Measurements from ENCODE around the gene CLK2.
A peak's percentile ranks its signal among the peaks of the same experiment; 100 is the strongest.
"Not testable (repeated sequence)": the region's sequence is repeated elsewhere in the genome, so short reads cannot be mapped to it uniquely, and the experiment has no call there.

The CLK2 gene

DNA sequence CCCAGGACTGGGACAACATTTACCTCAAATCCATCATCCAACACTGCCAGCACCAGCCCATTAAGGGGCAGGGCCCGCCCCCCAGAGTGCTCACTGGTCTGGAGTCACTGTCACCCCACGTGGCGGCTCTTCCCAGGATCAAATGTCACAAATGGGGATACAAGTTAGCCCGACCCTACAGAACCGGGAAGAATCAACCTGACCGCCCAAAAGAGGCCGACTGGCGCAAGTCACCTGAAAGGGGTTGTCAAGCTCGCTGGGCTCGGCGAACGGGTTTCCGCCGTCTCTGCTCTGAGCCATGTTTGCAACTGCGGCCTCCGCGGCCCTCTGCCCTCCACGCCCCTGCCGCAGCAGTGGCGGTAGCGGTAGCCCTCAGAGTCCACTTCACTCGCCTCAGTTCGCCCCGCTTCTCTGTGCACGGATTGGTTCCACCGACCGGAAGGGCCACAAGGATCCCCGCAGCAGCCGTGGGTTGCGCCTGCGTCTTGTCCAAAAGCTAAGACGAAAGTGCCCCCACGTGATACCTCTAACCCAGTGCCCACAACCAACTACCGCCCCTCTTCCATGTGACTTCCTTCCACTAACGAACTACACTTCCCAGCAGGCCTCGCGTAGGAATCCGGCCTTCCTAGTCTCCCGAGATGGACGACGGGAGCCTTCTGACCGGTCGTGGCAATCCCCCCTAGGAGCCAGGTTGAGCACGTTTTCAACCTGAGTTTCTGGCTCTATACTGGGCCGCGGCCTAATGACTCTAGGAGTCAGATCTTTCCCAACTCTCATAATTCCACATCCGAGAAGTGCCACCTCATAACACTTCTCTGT lies 11.2 kb downstream of the CLK2 start, which contains the start of gene SCAMP3:
TSS of gene SCAMP3 (minus strand) at position 509 of the 822 bp plus-strand sequence. CDS start at position 300, 209 bp downstream.
- peak; percentile 89 for DNase-seq

DNA sequence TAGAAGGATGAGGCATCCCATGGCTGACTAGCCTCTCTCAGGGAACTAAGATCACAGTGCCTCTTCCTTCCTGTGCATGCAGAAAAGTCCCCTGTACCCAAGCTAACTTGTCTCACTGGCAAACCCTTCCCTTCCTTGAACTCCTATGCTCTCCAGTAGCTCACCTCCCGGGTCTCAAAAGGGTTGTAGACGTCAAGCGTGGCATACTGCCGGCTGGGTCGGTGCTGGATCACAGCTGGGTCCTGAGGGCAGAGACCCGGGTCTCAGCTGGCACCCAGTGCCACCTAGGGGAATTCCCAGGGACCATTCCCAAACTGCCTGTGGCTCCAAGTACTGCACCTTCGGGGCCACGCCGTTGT lies 11.8 kb downstream of the CLK2 start:
- DNase-seq: peak; percentile 12

DNA sequence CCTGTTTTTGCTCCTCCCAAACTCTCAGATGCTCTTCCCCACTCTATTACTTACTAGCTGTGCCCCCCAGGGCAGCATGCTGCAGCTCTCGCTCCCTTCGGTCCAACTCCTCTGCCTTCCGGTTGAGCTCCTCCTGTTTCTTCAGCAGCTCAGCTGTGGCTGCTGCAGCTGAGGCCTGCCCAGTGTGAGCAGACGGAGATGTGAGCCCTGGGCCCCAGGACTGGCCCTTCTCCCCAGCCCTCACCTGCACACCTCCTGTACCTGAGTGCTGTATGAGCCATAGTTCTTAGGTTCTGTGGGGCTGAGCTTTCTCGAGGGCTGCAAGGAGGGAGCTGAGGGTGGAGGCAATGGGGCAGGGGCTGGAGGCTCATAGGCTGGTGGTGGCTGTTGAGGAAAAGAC lies 13.0 kb downstream of the CLK2 start:
- DNase-seq: no peak

DNA sequence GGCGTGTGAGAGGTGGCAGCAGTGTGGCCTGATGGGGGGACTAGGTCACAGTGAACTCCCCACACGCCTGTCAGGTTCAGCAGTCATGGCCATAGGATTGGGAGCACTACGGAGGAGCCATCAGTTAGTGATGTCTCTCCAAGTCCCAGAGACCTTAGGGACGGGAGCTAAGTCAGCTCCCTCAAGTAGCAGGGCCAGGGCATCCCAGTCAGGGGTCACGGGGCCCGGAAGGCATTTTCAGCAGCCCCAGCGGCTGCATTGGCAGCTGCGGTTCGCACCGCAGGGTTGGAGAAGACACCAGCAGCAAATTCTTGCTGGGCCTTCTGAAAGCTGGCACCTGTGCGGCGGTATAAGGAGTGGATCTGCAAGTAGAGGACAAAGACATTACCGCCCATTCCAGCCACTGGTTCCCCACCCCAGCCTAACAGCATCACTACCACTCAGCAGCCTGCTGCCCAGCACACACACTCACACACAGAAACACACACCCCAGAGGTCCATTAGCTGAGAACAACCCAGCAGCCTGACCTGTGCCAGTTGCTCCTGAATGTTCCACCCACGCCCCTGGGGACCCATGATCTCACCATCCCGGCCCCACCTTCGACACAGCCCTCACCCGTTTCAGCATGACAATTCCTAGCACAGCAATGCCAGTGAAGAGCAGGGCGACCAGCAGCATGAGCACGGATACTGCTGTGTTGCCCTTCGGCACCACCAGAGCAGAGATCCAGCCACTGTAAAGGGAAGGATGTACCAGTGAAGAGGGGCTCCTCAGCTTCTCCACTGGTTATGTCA lies 17.0 kb downstream of the CLK2 start:
- DNase-seq: no peak

DNA sequence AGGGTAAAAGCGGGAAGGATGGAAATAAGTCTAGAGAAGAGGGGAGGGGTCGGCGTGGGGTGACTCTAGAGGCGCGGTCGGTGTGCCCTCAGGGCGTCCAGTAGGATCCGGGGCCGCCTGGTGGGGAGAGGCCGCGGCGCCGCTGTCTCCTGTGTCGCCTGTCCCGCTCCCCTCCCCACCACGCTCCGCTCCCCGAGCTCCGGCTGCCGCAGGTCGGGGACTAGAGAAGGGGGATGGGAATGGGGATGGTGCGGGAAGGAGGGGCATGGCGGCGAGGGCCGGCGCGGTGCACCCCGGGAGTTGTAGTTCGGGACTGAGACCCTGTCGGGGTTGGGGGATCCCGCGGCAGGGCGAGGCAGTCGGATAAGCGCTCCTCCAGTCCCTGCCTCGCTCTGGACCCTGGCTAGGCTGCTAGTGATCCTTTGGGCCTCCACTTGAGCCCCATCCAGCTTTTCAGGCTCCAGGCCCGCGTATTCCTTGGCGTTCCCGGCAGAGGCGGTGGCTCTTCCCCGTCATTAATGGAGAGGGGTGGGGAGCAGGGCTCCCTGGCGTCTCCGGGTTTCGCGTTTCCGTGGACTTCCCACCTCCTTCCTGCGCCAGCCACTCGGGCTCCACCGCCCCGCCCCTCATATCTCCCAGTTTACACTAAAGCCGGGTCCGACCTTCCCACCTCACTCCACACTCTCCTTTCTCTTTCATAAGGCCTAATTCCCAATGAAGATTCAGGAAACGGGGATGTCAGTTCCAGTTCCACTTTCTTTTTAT lies 17.9 kb downstream of the CLK2 start, which contains the start of gene ENTREP3:
TSS of gene ENTREP3 (minus strand) at position 241 of the 765 bp plus-strand sequence. CDS start 606 bp downstream, outside the sequence.
- peak; percentile 67 for DNase-seq

DNA sequence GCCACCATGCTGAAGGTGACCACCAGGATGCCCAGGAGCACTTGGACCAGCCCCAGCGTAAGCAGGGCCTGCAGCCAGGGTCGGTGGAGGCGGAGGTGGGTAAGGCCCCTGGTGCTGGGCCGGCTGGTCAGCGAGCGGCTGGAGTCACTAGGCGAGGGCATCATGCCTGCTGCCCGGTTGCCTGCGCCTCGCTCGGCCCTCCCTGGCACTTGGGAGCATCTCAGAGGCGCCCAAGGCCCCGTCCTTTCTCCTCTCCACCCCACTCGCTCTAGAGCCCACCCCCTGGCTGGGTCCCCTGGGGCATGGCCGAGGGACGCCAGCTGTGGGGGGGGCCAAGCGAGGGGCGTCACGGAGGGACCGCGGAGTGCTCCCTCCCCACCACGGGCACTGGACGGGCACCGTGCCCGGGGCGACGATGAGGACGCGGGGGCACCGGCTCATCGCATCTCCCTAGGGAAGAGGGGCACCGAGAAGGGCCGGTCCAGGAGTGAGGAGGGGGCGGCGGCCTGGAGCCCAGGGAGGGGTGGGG lies 18.5 kb downstream of the CLK2 start:
- DNase-seq: no peak

DNA sequence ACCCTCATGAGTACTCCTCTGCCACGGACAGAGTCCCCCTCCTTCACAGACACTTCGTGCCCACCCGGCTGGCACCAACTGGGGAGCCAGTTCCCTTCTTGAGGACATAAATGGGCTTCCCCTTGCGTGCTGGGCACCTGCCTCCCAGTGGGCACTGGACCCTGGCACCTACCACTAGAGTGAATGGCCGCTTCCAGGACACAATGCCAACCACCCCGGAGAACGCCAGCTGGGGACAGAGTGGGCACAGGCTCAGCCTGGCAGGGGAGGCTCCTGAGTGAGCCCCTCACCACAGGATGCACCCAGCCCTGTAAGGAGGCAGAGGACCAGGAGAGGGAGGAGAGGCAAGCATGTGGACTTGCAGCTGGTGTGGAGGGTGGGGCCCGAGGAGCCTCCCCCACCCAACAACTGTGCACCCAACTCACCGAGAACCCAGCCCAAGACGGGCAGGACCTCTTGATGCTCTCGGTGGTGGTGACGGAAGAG lies 19.0 kb downstream of the CLK2 start:
- no peak for DNase-seq

DNA sequence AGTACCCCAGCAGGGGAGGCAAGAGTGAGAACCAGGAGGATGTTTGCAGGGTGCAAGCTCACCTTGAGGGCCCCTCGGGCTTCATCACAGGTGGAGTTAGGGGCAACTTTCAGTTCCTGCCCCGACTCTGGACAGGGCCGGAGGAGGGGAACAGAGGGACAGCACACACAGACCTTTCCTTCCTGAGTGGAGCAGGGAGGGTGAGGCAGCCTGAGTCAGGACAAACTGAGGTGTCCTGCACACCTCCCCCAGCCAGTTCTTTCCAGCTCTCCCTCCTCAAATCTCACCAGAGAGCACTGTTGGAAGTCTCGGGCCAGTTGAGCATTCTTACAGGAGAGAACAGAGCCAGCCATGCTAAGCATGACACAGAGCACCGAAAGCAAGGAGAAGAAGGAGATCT lies 19.5 kb downstream of the CLK2 start:
- no peak for DNase-seq

DNA sequence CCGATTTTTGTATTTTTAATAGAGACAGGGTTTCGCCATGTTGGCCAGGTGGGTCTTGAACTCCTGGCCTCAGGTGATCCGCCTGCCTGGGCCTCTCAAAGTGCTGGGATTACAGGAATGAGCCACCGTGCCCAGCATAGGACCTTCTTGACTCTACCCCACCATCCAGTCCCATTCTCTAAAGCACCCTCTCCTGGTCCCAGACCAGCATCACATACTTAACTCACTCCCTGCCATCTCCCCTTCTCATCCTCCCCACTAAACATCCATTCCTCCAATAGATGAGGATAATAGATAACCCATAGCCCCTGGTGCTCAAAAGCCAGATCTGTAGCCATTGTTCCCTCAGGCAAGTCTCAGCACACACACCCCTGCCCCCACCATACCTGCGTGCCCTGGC lies 20.1 kb downstream of the CLK2 start:
- DNase-seq: no peak

DNA sequence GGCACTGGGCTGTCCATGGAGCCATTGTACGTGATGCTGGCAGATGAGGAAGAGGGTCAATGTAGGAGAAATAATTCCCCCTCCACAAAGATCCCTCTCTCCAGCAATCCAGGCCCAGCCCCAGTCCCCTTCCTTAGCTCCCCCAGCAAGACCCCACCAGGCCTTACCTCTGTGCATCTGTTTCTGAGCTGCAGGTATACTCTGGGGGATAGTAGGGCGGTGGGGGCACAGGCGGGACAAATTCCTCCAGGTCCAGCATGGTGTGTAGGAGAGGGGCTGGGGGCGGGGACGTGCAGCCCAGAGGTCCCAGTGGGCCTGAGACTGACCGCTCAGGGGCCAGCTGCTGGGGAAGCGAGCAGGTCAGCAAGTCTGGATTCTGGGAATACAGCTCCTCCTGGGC lies 21.7 kb downstream of the CLK2 start:
- DNase-seq: no peak

DNA sequence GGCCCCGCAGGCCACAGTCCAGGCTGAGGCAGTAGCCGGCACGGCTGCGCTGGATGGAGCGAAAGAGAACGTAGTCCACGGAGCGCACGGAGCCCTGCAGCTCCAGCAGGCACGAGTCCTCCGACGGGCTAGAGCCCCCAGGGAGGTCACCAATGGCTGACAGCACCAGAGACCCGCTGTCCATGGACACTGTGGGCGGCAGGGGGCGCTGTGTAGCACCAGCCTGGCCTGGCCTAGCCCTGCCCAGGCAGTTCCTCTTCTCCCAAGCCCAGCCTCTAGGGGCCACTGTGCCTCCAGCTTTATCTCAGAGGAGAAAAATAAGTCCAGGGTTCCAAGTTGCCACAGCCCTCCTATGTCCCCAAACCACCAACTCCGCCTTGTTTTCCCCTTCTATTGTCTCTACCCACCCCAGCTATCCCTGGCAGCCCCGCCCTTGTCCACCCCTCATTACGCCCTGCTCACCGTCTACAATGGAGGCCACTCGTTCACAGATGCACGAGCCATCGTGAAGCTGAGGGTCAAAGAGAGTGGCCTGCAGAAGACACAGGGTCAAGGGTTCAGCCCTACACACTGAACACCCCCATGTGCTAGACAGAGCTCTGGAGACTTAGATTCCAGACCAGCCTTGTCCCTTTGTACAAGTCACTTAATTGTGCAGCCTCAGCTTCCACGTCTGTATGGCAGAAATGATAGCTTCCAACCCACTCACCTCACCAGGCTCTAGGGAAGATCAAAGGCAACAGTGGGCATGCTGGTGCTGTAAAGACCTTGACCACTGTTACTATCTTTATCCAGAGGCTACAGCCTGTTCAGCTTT lies 22.5 kb downstream of the CLK2 start:
- DNase-seq: peak; percentile 94

DNA sequence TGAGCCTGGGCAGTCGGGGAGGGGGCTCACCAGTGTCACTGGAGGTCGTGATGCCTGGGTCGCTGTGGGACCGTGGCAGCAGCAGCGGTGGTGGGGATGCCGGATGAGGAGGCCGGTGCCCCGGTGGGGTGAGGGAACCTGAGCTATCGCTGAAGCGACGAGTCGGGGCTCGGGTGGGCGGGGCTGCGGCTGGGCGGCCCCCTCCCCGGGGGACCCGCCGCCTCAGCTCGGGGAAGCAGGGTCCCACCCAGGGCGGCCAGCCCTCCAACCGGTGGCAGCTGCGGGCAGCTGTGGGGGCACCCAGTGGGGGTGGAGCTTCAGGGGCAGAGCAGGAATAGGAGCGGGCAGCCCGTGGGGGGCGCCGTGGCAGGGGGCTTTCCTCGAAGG lies 23.1 kb downstream of the CLK2 start:
- DNase-seq: no peak

DNA sequence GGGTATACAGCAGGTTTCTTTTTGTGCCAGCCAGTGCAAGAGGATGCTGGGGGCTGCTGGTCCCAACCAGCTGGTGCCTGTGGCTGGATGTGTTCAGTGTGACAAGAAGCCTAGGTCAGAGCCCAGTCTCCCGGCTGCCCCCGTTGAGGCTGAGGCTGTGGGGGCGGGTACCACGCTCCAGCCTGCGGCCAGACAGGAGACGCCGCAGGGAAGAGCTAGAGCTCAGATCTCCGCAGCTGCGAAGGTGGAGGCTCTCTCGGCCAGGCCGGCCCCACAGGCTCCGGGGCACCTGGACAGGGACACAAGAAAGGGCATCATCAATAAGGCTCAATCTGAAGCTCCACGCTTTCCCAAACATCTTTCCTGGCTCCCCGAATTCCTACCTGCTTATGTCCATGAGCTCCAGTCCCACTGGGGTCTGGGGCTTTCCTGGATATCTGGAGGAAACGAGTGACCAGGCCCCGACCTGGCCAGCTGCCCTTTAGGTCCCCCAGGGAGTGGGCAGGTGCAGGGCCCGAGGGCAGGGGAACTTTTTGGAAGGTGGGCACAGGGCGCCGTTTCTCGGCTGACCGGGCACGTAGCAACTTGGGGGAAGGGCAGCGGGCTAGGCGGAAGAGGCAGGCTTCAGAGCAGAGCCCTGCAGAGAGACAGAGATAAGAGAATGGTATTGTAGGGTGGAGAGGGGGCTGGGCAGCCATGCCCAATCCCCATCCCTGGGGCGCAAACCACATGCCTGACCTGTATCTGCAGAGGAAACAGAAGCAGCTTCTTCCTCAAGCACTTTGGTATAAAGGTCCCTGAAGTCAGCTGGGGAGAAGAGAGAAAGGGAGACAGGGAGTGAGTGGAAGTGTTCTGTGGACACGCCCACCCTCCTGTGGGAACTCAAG lies 25.4 kb downstream of the CLK2 start:
- no peak for DNase-seq

DNA sequence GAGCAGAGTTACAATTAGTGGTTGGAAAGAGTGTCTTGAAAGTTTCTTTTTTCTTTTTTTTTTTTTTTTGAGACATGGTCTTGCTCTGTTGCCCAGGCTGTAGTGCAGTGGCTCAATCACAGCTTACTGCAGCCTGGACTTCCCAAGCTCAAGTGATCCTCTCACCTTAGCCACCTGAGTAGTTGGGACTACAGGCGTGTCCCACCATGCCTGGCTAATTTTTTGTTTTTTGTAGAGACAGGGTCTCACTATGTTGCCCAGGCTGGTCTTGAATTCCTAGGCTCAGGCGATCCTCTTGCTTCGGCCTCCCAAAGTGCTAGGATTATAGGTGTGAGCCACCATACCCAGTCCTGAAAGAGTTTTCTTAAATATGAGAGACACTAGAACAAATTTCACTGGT lies 26.5 kb downstream of the CLK2 start:
- DNase-seq: not testable (repeated sequence)

DNA sequence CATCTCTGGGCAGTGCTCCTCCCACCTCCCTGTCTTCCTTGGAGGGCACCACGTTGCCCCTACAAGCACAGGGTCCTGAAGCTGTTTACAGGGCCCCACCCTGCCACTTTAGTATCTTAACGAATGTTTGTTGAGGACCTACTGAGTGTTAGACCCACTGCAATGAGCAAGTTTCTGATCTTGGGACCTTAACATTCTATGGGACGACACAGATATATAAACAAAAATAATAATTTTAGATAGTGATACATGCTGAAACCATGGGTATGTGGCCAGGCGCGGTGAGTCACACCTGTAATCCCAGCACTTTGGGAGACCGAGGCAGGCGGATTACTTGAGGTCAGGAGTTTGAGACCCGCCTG lies 28.2 kb downstream of the CLK2 start:
- no peak for DNase-seq

DNA sequence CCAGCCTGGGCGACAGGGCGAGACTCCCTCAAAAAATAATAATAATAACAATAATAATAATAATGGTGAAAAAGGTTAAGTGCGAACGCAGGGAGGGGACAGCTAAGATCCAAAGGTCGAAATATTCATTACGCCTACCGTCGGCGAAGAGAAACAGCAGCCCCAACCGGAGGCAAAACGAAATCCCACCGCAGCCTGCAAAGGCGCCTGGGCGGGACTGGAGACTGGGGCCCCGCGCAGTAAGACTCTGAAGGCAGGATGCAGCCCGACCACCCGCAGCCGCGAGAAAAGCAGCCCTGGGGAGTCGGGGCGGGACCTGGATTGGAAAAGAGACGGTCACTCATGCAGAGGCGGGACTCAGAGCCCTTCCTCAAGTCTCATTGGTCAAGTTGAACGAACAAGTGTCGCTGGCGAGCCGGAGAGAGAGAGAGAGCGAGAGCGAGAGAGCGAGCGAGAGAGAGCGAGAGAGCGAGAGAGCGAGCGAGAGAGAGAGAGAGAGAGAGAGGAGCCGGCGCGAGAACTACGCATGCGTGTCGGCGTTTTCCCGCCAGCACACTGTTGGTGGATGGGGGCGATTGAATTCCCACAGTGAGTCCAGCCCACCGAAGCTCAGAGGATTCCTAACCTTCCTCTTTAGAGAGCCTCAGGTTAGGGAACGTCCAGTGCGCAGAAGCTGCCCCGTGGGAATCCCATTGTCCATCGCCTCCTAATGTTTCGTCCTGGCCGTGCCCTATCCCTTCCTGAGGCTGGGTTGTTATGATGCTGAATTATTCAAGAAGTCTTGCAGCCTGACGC lies 28.7 kb downstream of the CLK2 start:
- DNase-seq: peak; percentile 91

DNA sequence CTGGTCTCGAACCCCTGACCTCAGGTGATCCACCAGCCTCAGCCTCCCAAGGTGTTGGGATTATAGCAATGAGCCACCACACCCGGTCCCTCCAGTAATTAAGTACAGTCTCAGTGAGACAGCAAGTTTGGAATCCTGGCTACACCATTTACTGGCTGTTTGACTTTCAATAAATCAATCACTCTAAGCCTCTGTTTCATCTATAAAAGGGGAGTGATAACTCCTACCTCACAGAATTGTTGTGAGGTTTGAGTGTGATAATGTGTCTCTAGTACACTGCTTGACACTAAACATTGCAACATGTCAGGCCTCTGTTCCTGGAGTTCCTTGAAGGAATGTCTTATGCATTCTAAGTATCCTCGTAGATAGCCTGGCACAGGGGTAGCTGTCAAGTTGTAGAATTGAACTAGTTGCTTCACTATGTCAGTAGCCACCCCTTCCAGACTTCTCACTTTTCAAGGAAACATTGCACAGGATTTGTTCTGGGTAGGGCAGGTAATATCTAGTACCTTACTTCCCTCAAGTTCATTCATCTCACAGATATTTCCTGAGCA lies 30.4 kb downstream of the CLK2 start:
- no peak for DNase-seq

DNA sequence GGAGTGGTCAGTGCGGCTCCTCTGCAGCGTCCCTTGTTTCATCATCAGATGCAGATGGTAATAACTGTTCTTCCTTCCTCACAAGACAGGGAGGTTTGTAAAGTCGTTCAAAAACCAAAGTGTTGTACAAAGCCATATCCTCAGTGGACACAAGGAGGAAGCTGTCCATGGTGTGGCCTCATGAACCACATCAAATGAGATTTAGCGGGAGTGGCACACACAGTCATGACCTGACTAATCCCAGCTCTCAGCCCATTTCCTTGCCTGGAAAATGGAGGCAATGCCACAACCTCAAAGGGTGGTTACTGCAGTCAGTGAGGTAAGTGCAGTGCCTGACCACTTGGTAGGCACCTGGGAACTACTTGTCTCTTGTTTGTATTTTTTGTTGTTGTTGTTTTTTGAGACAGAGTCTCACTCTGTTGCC lies 31.5 kb downstream of the CLK2 start:
- no peak for DNase-seq

DNA sequence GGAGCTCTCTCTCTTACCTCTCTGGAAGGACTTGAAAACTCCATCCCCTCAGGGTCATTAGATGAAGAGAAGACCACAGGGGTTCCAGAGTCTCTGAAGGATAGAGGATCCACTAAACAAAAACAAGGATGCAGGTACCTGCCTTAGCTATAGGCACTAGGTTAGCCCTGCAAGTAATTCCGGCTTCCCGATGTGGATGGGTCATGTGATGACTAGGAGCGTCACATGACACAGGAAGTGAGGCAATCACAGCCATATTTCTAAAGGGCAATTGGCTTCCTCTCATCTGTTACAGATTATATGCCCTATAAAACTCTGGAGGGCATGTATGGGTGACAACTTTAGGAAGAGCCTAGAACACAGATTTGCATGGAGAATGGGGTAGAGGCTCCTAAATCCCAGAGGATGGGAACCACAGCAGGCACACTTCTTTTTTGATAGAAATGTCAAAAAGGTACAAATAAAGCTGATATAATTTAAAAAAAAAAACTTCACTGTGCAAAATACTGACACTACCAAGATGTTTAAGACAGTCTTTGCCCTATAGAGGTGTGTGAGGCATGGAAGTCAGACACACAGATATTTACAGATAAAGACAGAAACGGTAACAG lies 32.1 kb downstream of the CLK2 start:
- peak; percentile 55 for DNase-seq
